ENCODE results near the gene NFE2L3.
A peak's percentile ranks its signal among the peaks of the same experiment; 100 is the strongest.

DNA sequence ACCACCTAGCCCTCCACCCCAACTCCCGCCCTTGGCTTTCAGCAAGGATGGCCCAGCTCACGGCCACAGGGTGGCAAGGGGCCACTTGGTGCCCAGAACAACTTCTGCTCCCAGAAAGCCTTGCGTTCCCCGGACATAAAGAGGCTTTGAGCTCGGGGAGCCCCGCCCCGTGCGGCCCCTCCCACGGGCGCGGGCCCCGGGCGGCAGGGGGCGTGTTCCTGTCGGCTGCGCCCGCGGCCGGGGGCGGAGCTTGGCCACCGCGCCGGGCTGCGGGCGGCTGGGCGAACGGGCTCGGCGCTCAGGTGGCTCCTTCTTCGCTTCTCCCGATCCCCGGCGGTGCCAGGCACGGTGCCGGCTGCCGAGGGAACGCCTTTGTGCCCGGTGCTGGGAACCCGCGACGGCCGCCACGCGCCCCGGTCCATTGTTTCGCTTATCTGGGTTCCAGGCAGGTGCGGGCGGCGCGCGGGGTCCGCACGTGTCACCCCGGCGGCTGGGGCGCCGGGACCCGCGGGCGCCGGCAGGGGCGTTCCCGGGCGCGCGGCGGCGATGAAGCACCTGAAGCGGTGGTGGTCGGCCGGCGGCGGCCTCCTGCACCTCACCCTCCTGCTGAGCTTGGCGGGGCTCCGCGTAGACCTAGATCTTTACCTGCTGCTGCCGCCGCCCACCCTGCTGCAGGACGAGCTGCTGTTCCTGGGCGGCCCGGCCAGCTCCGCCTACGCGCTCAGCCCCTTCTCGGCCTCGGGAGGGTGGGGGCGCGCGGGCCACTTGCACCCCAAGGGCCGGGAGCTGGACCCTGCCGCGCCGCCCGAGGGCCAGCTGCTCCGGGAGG is at the start of gene NFE2L3:
- TF ChIP-seq POLR2A (IDR thresholded peaks at IDR 0.05; ENCODE audit: low read depth, low read length) (peak; percentile 38; the same call in 1 of the 2 replicates), POU2F2 (IDR thresholded peaks at IDR 0.05; ENCODE audit: low read depth, low read length) (no peak), POLR2AphosphoS5 (IDR thresholded peaks at IDR 0.05; ENCODE audit: low read depth, low read length) (no peak; the same call in 1 of the 2 replicates), PAX5 (IDR thresholded peaks at IDR 0.05; ENCODE audit: insufficient read depth, low read length, severe bottlenecking) (peak; percentile 29), SPI1 (IDR thresholded peaks at IDR 0.05; ENCODE audit: low read depth, low read length) (no peak)

Data from GM12891 (cell line).